Fibroblast of the conjunctiva (primary cell): ENCODE measurements around the gene RPS6KB1.
"Not testable (repeated sequence)": the region's sequence is repeated elsewhere in the genome, so short reads cannot be mapped to it uniquely, and the experiment has no call there.

Source experiments
- DNase-seq: peaks from one replicate; pipeline ENCODE4 v3.0.0-alpha.2; 2010; ENCODE audit warnings: low read depth

Gene RPS6KB1

DNA sequence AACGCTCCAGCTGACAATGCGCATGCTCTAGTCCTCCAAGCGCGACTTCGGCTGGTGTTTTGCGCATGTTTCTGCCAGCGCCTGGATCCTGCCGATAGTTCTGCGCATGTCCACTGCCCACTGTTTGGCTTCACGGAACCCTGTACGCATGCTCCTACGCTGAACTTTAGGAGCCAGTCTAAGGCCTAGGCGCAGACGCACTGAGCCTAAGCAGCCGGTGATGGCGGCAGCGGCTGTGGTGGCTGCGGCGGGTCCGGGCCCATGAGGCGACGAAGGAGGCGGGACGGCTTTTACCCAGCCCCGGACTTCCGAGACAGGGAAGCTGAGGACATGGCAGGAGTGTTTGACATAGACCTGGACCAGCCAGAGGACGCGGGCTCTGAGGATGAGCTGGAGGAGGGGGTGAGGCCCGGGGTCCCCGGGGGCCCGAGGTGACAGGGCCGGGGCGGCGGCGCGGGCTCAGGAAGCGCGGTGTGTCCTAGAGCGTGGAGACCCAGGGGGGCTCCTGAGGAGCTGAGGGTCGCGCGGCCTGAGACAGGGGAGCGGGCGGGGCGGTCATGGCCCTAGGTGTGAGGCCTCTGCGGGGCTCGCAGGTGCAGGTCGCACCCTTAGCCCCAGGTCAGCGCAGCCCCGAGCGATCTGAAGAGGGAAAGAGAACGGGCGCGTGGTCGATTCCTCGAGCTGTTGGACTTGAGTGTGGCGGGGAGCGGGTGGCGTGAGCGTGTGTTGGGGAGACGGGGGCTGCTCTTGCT is at the start of gene RPS6KB1, which contains the start of gene TUBD1:
Gene RPS6KB1, plus strand, starts transcription at position 198 of the 752 bp plus-strand sequence. Its CDS starts 64 bp downstream, at position 262.
Gene TUBD1, minus strand, starts transcription at position 20 of the 752 bp plus-strand sequence. CDS start 1,941 bp downstream, outside the sequence.
- DNase-seq = no peak

DNA sequence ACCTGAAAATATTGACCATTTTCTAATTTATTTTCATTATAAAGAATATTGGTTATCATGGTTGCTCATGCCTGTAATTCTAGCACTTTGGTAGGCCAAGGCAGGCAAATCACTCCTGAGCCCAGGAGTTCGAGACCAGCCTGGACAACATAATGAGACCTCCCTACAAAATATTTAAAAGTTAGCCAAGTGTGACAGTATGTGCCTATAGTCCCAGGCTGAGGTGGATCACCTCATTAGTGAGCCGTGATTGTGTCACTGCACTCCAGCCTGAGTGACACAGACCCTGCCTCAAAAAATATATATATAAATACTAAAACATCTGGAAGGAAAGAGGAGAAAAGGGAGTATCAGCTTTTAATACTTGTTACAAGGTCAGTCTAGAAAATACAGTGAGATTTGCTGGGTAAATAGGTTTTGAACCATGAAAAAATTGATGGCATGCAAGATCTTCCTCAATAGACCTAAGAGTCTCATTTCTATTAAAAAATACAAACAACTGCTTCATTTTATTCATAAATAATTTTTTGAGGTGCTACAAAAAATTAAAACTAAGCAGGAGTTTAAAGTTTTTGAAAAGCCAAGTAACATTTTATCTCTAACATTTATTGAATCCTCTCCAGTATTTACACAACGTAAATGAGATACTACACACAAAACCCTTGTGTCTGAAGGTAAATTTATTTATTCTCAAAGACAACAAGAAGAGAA is 47.9 kb upstream of the RPS6KB1 start:
- no peak for DNase-seq

DNA sequence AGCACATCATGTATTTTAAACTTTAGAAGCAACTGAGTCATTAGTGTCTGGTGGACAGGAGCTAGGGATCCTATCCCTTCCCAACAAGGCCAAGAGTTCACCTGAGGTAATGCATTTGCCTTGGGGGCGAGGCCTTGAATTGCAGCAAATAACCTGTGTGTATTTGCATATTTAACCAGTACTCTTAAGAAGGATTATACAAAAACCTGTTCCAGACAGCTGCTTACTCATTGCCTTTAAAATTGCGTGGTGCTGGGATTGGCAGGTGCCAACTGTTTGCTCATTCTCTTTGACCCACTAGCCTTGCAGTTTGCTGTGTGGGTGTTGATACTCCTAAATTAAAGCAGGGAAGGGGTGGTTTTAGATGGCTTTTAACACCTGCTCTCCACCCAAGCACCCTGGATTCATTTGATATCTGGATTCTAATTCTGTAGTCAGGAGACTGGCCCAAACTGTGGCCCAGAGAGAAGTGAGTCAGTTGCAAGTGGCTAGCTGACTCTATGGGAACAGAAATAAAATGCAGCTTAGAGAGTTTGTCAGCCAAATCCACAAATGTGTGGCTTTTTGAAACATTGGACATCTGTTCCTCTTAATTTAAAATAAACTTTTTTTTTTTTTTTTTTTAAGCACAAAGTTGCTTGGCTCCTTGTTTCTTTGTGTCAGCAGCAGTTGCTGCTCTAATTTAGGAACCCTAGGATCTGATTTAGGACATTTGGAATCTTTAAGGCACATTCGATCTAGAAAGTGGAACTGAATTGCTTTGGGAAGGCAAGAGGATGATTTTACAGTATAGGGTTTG is 47.1 kb upstream of the RPS6KB1 start:
- DNase-seq = no peak

DNA sequence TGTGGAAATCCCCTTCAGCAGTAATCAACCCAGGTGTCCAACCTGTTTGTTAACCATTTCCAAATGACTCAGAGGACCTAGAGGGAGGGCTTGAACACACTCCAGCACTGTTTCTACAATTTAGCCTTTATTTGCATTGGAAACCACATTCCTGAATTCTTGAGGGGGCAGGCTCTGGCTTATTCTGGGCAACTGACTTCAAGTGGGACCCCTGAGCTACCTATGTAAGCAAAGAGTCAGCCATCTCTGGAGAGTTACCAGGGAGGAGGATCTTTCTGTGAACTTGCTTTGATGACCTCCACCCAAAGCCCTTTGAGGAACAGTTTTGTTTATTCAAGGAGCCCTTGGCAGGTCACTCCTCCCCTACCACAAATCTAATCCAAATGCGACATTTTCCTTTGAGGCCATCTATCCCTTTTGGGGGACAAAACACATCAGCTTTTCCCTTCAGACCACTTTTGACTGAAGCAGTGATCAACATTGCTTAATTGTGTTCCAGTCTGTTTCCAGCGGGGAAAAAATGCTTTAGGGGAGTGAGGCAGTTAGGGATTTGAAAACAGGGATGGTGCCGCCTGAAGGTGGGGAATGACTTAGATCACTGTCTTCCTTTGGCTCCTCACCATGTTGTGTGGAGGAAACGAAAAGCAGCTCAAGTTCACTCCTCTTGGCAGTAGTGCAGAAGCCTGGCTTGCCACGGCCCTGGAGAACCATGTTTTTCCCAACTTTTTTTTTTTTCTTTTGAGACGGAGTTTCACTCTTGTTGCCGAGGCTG is 46.3 kb upstream of the RPS6KB1 start:
- no peak for DNase-seq

DNA sequence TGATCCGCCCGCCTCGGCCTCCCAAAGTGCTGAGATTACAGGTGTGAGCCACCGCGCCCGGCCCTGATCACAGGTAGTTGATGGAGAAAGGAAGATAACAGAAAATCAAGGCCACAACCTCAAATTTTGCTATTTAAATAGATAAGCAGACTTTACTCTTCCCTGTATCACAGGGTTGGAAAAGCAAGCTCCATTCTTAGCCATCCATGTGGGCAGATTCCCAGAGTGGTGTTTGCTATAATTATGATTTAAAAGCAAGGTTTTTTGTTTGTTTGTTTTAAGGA is 44.6 kb upstream of the RPS6KB1 start:
- DNase-seq = no peak

DNA sequence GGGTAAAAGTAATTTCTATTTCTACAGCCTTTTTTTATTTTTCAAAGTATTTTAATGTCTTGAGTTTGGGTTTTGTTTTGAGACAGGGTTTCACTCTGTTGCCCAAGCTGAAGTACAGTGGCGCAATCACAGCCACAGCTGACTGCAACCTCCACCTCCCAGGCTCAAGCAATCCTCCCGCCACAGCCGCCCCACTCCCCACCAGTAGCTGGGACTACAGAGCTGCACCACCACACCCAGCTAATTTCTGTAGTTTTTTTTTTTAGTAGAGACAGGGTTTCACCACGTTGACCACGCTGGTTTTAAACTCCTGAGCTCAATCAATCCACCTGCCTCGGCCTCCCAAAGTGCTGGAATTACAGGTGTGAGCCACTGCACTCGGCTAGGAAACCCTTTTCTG is 44.1 kb upstream of the RPS6KB1 start:
- no peak for DNase-seq

DNA sequence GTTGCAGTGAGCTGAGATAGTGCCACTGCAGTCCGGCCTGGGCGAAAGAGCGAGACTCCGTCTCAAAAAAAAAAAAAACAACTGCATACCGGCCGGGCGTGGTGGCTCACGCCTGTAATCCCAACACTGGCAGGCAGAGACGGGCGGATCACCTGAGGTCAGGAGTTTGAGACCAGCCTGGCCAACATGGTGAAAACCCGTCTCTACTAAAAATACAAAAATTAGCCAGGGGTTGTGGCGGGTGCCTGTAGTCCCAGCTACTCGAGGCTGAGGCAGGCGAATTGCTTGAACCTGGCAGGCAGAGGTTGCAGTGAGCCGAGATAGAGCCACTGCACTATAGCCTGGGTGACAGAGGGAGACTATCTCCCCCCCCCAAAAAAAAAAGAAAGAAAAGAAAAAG is 42.6 kb upstream of the RPS6KB1 start:
- DNase-seq = not testable (repeated sequence)

DNA sequence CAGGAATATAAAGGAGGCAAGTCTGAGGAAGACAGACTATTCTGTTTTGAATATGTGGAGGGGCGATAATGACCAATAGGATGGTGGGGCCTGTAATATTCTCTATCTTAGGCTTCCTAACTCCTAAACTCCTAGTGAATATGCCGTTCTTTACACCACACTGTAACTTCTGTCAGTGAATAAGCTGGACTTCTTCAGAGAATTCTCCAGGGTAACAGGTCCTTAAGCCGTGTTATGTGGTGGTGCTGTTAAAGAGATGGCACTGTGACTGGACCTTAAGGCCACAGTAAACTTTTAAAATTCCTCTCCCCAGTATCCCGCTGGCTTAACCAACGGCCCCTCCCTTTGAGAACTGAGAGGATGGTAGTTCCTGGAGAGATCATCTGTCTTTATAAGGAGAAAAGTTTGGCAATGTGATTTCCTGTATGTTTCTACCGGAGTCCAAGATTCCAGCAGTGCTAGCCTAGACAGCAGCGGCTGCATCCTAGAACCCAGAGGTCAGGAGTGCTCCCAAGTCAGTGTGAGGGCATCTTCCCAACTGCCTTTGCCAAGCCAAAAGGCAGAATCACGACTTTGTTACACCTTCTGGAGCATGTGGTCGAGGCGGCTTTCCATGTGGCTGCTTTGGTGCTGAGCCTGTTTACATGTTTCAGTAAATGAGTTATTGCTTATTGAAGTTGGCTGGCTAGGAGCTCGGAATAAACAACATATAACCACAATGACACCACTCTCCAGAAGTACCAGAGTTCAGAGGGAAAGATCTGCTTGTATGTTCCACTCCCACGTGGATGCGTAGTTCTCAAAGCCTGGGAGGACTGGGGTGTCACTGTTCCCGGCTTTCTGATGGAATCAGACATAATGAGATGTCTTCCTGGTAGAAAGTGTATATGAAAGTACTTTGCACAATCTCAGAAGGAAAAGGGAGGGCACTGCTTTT is 41.2 kb upstream of the RPS6KB1 start:
- no peak for DNase-seq

DNA sequence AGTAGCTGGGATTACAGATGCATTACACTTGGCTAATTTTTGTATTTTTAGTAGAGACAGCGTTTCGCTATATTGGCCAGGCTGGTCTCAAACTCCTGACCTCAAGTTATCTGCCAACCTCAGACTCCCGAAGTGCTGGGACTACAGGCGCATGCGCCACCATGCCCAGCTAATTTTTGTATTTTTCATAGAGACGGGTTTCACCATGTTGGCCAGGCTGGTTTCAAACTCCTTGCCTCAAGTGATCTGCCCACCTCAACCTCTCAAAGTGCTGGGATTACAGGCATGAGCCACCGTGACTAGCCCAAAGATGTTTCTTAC is 40.1 kb upstream of the RPS6KB1 start:
- not testable (repeated sequence) for DNase-seq

DNA sequence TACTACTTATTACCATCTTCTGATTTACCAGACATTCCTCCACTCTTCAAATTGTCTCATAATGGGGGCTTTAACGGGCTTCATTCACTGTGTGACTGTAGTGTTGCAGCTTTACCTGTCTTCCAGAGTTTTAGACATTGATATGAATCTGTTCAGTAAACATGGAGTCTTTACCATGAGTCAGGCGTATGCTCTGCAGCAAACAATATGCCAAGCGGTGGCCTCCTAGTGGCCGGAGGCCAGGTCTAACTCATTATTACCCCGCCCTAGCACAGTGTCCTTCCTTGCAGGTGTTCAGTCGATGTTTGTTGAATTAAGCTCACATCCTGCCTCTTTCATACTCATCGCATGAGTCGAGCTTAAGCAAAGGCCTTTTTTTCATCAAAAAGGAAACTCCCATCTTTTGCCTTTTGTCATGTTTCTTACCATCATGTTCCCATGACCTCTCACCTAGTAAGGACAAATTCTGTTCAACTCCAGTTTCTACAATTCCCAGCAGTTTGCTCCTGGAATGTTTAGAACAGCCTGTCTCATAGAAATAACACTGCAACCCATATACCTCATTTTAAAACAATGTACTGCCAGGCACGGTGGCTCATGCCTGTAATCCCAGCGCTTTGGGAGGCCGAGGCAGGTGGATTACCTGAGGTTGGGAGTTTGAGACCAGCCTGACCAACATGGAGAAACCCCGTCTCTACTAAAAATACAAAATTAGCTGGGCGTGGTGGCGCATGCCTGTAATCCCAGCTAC is 39.6 kb upstream of the RPS6KB1 start:
- DNase-seq = no peak

DNA sequence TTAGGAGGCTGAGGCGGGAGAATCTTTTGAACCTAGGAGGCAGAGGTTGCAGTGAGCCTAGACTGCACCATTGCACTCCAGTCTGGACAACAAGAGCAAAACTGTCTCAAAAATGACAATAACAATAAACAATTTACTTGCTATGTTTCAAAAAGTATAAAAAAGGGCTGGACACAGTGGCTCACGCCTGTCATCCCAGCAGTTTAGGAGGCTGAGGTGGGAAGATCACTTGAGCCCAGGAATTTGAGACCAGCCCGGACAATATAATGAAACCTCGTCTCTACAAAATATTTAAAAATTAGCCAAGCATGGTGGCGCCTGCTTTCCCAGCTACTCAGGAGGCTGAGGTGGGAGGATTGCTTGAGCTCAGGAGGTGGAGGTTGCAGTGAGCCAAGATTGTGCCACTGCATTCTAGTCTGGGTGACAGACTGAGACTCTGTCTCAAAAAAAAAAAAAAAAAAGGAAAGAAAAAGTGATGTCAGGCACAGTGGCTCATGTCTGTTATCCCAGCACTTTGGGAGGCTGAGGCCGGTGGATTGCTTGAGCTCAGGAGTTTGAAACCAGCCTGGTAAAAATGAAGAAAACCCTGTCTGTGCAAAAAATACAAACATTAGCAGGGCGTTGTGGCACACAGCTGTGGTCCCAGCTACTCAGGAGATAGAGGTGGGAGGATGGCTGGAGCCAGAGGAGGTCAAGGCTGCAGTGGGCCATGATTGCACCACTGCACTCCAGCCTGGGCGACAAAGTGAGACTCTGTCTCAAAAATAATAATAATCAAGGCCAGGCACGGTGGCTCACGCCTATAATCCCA is 38.8 kb upstream of the RPS6KB1 start:
- not testable (repeated sequence) for DNase-seq

DNA sequence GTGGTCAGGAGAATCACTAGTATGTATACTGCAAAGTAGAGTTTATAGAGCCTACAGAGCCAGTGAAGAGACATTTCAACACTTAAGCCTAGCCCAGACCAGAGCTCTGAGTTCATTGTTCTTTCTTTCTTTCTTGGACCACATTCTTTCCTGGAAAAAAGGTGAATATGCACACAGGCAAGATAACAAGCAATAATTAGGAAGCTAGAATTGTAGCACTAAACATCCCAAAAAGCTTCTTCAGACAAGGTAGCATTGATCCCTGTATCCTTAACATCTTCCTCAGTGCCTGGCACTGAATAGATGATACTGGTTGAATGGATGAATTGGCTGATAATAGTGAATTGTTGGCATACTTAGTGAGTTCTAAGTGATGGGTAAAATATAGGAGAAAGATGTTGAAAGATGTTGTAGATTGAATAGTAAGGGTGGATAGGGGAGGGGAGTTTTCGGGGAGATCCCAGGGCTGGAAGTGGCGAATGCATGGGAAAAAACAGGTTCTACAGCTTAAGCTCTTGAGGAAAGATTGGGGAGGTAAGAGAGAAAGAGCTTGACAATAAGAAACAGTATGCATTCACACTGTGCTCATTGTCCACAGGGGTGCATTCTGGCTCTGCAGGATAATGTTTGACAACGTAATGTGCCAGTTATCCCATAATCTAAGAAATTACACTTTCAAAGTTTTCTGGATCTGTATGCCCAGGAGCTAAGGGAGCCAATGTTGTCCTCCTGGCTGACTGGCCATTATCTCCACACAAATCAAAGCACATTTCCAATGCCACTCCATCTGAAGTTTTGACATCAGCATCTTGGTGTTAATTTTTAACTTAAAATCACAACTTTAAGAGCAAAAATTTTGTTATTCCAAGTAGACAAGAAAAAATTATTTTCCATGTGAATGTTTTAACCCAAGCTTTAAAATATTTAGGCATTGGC is 35.8 kb upstream of the RPS6KB1 start:
- DNase-seq = no peak

DNA sequence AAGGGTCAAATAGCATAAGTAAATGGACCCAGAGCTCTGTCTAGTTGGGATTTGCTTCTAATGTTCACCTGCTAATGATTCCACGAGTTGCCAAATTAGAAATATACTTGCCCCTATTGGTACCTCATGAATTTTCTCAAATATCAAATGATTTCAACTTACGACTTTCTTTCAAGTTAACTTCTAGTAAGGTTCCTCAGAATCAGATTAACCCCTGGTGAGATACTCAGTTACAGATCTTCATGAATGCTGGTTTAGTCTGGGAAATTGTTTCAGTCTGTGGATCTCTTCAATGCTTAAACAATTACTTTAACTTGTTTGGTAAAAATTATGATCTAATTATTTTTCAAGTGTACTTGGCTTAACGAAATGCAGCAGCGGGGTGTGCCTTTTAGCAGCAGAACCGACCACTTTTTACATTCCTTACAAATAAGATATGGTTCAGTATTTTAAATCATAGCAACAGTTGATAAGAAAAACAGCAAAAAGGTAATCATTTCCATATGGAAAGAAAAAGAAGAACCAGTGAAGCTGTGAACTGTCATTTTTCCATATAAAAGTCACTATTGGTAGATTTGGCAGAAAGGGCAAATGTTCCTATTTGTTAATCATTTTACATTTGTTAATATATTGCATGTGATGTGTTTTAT is 34.6 kb upstream of the RPS6KB1 start:
- no peak for DNase-seq

DNA sequence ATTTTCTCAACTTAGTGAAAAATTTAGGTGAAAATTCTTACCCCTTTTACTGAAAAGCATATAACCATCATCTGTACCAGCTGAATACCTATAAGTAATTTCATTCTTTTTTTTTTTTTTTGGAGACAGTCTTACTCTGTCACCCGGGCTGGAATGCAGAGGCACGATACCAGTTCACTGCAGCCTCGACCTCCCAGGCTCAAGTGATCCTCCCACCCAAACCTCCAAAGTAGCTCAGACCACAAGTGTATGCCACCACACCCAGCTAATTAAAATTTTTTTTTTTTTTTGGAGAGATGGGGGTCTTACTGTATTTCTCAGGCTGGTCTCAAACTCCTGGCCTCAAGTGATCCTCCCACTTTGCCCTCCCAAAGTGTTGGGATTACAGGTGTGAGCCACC is 34.0 kb upstream of the RPS6KB1 start:
- DNase-seq = no peak

DNA sequence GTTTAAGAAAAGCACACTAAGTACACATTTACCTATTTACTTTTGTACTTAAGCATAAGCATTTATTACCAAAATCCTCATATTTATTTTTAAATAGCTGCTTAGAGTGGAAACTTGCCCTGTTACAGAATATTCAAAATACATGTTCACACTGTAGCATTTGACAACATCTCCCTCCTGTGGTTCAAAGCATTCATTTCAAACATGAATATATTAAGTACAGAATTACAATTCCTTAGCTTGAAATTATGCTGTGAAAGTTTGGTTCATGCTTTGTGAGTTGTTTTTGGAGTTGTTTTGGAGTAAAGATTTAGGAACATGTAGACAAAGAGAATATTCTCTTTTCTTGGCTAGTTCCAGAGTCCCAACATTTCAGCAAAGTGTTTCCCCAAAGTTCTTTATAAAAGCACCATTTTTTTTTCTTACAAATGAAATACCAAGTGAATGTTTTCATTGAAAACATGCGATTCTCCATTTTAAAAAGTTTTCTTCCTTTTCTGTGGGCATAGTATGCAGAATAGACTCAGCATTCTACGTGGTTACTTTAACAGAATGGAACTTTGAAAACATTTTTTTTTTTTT is 33.4 kb upstream of the RPS6KB1 start:
- DNase-seq = no peak

DNA sequence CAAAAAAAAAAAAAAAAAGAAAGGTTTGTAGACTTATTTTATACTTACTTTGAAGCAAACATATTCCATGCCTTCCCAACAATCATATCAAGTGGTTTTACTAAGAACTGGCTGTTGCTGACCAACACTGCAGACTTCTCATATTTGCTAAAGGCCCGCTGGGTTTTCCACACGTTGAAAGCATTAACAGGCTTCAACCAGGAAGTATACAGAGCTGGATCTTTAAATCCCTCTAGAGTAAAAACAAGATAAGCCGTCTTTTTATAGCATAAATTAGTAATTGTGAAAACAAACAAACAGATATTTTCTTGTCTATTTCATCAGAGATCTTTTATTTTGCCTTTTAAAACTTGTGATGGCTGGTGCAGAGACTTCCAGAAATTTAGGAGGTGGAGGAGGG is 29.3 kb upstream of the RPS6KB1 start:
- DNase-seq = no peak

DNA sequence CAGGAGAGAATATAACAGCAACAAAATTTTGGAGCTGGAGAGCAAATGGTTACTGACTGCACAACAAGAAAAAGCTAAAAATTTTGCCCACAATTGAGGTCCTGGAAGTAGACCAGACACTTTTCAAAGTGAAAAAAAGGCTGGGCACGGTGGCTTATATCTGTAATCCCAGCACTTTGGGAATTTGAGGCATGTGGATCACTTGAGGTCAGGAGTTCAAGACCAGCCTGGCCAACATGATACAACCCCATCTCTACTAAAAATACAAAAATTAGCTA is 23.0 kb upstream of the RPS6KB1 start:
- DNase-seq = no peak

DNA sequence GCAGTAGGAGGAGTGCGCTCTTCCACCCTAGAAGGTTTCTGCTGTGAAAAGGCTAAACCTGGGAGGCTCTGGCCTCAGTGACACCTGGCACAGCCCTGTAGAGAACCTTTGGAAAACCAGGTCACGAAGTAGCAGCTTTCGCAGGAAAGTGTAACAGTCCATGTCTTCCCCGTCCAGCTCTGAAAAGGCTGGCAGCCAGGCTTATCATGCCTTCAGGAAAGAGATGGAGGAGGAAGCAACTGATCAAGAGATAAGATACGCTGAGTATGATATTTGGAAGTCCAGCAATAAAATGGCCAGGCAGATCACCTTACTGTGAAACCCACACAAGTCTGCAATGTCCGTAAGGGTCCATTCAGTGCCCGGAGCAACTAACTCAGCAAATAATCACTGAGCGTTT is 22.4 kb upstream of the RPS6KB1 start:
- DNase-seq = no peak
